SHP77 (cell line): ENCODE measurements around the gene PSMB2.

Source experiments
- DNase-seq, 2 experiments: peaks; one replicate each; lab custom pipeline; 2025; lab: John Stamatoyannopoulos, UW

Gene PSMB2

GRCh38 chr1:35556484-35557117 lies 84.7 kb downstream of the PSMB2 start:
- DNase-seq, result peak in 1 of 2 experiments; percentile 41

GRCh38 chr1:35555601-35556477 lies 85.5 kb downstream of the PSMB2 start:
- DNase-seq, result peak; percentile 81 to 87

GRCh38 chr1:35555212-35555584 lies 86.1 kb downstream of the PSMB2 start:
- DNase-seq, result no peak

- DNase-seq, result peak; percentile 7 to 16
Observed at GRCh38 chr1:35554266-35555211, 86.8 kb downstream of the PSMB2 start.

GRCh38 chr1:35553851-35554250 lies 87.5 kb downstream of the PSMB2 start:
- DNase-seq, result no peak
